B cell (primary cell): ENCODE results near the gene ADORA2A. TPM values are rescaled to one million over a fixed set of nuclear protein-coding genes. Genes with fewer than 3 reads are reported as not detected.

ENCODE experiments used
- ATAC-seq: fragments of 200-7000 bp; cut with Tn5 transposase; one replicate; pipeline ENCODE4 v1.10.0; 2021; ENCODE audit warnings: low read depth, mild to moderate bottlenecking, moderate number of reproducible peaks, moderate library complexity
- CTCF ChIA-PET: fragments of 350-600 bp; sonication (Branson Sonifier 250); formaldehyde crosslinking; loops from one replicate; lab custom pipeline; 2021; ENCODE audit warnings: antibody characterized with exemption, inconsistent platforms; lab: Charles Lee
- POLR2A ChIA-PET: fragments of 350-600 bp; sonication (Branson Sonifier 250); formaldehyde crosslinking; loops from one replicate; lab custom pipeline; 2021; ENCODE audit warnings: antibody characterized with exemption; lab: Charles Lee
- DNase-seq: peaks from one replicate; pipeline ENCODE4 v3.0.0; 2013
- H2AFZ ChIP-seq: 2 replicates; pipeline ENCODE4 v1.6.1; 2012; ENCODE audit warnings: mild to moderate bottlenecking, low read depth, low read length; ENCODE audit not compliant: insufficient read depth, poor library complexity, severe bottlenecking
- H3K27ac ChIP-seq, 2 donors: 1 replicate in 1 of 2; 2 replicates in 1 of 2; pipeline ENCODE4 v1.5.1; 2012 to 2013; ENCODE audit warnings: low read length in 2 of 2, mild to moderate bottlenecking in 2 of 2, moderate library complexity in 1 of 2
- H3K27me3 ChIP-seq, 4 experiments: fragments of 200-600 bp in 1 of 4; sonication (generic) in 1 of 4; replicated peaks in 1 of 4; 1 replicate in 2 of 4; 2 replicates in 2 of 4; pipeline versions ENCODE4 v1.6.1 to v1.7.0; 2013 to 2016; ENCODE audit warnings: low read length in 3 of 4, mild to moderate bottlenecking in 2 of 4, mixed read lengths in 1 of 4, moderate library complexity in 1 of 4; ENCODE audit not compliant: insufficient read depth in 4 of 4, control insufficient read depth in 3 of 4; ENCODE audit errors: control extremely low read depth in 1 of 4
- H3K36me3 ChIP-seq, 2 experiments: replicated peaks in 1 of 2; 1 replicate in 1 of 2; 2 replicates in 1 of 2; pipeline versions ENCODE4 v1.6.1 to v1.7.1; 2013; ENCODE audit warnings: low read length in 1 of 2; ENCODE audit not compliant: insufficient read depth in 2 of 2, control insufficient read depth in 1 of 2; ENCODE audit errors: control extremely low read depth in 1 of 2, extremely low read depth in 1 of 2
- H3K4me1 ChIP-seq, 2 donors: fragments of 200-600 bp in 1 of 2; sonication (generic) in 1 of 2; 1 replicate in 1 of 2; 2 replicates in 1 of 2; pipeline versions ENCODE4 v1.5.1 to v1.6.1; 2013 to 2017; ENCODE audit warnings: low read length in 2 of 2; ENCODE audit not compliant: control insufficient read depth in 2 of 2, insufficient read depth in 2 of 2
- H3K4me2 ChIP-seq: replicated peaks from 2 replicates; pipeline ENCODE3; 2012; ENCODE audit warnings: mild to moderate bottlenecking, low read depth, low read length; ENCODE audit not compliant: poor library complexity, severe bottlenecking
- H3K4me3 ChIP-seq, 5 experiments: fragments of 200-600 bp in 1 of 5; sonication (generic) in 1 of 5; 1 replicate in 3 of 5; 2 replicates in 2 of 5; pipeline versions ENCODE4 v1.5.1 to v1.7.0; 2011 to 2016; ENCODE audit warnings: low read length in 4 of 5, mild to moderate bottlenecking in 4 of 5, low read depth in 2 of 5, control low read depth in 1 of 5, moderate library complexity in 1 of 5; ENCODE audit not compliant: insufficient read depth in 1 of 5; ENCODE audit errors: control extremely low read depth in 1 of 5, extremely low read depth in 1 of 5
- H3K79me2 ChIP-seq: fragments of 200-600 bp; sonication (generic); one replicate; pipeline ENCODE4 v1.6.0; 2016; ENCODE audit warnings: low read length; ENCODE audit not compliant: control insufficient read depth, insufficient read depth
- H3K9ac ChIP-seq: fragments of 200-600 bp; sonication (generic); 2 replicates; pipeline ENCODE4 v1.6.1; 2017; ENCODE audit warnings: mild to moderate bottlenecking, low read length, moderate library complexity
- H3K9me3 ChIP-seq, 3 donors: one replicate each; pipeline versions ENCODE4 v1.6.1 to v1.7.1; 2013; ENCODE audit warnings: low read length in 2 of 3; ENCODE audit not compliant: control insufficient read depth in 2 of 3, insufficient read depth in 1 of 3; ENCODE audit errors: control extremely low read depth in 1 of 3
- H4K20me1 ChIP-seq: 2 replicates; pipeline ENCODE4 v1.6.0; 2012; ENCODE audit warnings: mild to moderate bottlenecking, low read length; ENCODE audit not compliant: insufficient read depth, control insufficient read depth, poor library complexity, severe bottlenecking
- H3K27ac Mint-ChIP-seq: one replicate; pipeline ENCODE4 v1.8.0; 2021; ENCODE audit warnings: mixed read lengths
- H3K27me3 Mint-ChIP-seq: one replicate; pipeline ENCODE4 v1.8.0; 2021; ENCODE audit warnings: mixed read lengths
- H3K4me1 Mint-ChIP-seq: one replicate; pipeline ENCODE4 v1.8.0; 2021; ENCODE audit warnings: mixed read lengths
- H3K4me3 Mint-ChIP-seq: one replicate; pipeline ENCODE4 v1.8.0; 2021; ENCODE audit warnings: mixed read lengths
- H3K9me3 Mint-ChIP-seq: one replicate; pipeline ENCODE4 v1.8.0; 2022; ENCODE audit warnings: mixed read lengths; ENCODE audit not compliant: insufficient read depth
- EZH2 ChIP-seq: IDR thresholded peaks from 2 replicates; pipeline ENCODE4 v1.6.1; 2012; ENCODE audit warnings: borderline replicate concordance, low read depth, mild to moderate bottlenecking, moderate library complexity, low read length; ENCODE audit not compliant: insufficient read depth, poor library complexity, severe bottlenecking
- WGBS: methylation state at CpG from one replicate; pipeline ENCODE4 v1.1.5; 2013; ENCODE audit warnings: missing lambda C conversion rate; ENCODE audit not compliant: insufficient coverage; 5-methylcytosine and 5-hydroxymethylcytosine counted together
- intact Hi-C: fragments of 100-400 bp; cut with micrococcal nuclease; formaldehyde crosslinking; loops from one replicate; pipeline ENCODE4 v1.10.0; 2022
- polyA plus RNA-seq: library from polyadenylated mRNA; depleted of rRNA; stranded (reverse); fragments of >200 nt; gene quantifications from 2 replicates; pipeline ENCODE4 v1.2.3, GENCODE V29; 2012
- total RNA-seq, 2 donors: library from RNA; stranded (reverse); fragments of 120-200 nt in 1 of 2; gene quantifications; 1 replicate in 1 of 2; 2 replicates in 1 of 2; pipeline versions ENCODE4 v1.2.3 to v1.2.4, GENCODE V29; 2013 to 2022
- TF ChIP-seq, protein P1 (sequence below): fragments of 200-600 bp; IDR thresholded peaks from one replicate; pipeline ENCODE4 v1.8.0; 2022; ENCODE audit warnings: antibody characterized with exemption, mild to moderate bottlenecking

The ADORA2A gene
- total and polyA plus RNA-seq, 2 donors (not counting 1 experiment from before 2014, with no cell fraction given) = 30.5 to 45.4 TPM

DNA sequence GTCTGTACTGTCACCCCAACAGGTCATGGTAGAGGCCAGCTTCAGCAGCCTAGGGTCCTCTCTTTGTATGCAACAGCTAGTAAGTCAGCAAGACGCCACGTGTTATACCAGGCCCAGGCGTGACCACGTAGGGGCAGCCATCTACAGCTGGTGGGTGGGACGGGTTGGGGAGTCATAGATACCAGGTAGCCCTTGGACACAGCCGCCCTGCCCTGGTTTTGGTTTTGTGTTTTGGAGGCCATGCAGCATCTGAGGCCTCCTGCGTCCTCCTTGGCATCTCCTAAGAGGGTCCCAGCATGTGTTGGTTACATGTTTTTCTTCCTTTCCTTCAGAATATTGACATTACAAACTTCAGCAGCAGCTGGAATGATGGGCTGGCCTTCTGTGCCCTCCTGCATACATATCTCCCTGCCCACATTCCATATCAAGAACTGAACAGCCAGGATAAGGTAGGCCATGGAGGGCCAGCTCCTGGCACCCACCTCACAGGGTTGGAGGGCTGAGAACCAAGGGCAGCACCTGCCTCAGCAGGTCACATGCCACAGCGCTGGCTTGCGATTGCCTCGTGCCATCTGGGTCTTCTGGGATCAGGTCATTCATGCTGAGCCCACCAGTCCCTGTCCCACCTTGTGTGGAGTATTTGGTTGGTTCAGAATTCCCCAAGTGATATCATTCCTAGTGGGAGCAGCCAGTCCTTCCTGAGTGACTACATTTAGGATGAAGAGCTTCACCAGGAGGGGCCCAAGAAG is 16.0 kb upstream of the ADORA2A start:
- CTCF ChIA-PET = interaction anchor here (1.5 kb wide), 1 partner anchor 10 kb away, joined by 3 read pairs; no protein-coding TSS in a partner anchor

DNA sequence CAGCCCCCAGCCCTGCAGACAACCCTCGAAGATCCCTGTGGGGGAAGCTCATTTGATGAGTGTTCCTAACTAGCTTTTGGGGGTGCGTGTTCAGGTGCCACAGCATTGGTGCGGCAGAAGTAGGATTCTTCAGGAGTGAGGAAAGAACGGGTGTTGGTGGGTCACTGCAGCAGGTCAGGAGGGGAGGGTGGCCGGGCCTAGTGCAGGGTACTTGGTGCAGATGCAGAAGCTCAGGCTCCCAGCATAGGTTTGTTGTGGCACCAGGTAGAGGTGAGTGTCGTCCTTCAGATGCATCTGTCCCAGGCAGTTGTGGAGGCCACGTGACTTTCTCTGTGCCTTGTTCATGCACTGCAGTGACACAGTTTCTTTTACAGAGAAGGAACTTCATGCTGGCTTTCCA is 15.1 kb upstream of the ADORA2A start:
- no peak overlapping the region for H3K27ac ChIP-seq
- 90% methylated on average over 7 of the region's 7 CpGs for WGBS
- Mint-ChIP-seq H3K4me1 (peaks cover under 1% of the 10 kb centered on the region), H3K27ac (no peak overlapping the region), H3K27me3 (no peaks in the 10 kb centered on the region), H3K4me3 (no peak overlapping the region), H3K9me3 (no peaks in the 10 kb centered on the region)
- ATAC-seq (no peak), DNase-seq (no peak)
- TF ChIP-seq EZH2 = no peak
- TF ChIP-seq, protein P1, sequence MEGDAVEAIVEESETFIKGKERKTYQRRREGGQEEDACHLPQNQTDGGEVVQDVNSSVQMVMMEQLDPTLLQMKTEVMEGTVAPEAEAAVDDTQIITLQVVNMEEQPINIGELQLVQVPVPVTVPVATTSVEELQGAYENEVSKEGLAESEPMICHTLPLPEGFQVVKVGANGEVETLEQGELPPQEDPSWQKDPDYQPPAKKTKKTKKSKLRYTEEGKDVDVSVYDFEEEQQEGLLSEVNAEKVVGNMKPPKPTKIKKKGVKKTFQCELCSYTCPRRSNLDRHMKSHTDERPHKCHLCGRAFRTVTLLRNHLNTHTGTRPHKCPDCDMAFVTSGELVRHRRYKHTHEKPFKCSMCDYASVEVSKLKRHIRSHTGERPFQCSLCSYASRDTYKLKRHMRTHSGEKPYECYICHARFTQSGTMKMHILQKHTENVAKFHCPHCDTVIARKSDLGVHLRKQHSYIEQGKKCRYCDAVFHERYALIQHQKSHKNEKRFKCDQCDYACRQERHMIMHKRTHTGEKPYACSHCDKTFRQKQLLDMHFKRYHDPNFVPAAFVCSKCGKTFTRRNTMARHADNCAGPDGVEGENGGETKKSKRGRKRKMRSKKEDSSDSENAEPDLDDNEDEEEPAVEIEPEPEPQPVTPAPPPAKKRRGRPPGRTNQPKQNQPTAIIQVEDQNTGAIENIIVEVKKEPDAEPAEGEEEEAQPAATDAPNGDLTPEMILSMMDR = no peak
- no peak overlapping the region for H3K4me3 ChIP-seq
- ChIA-PET CTCF (interaction anchor here (1.3 to 1.5 kb wide), 2 partner anchors 10 to 11 kb away, joined by 3 read pairs; no protein-coding TSS in a partner anchor), POLR2A (no interaction called here)
- no peak overlapping the region for H3K9ac ChIP-seq
- H3K9me3 ChIP-seq = no peaks in the 10 kb centered on the region
- no peak overlapping the region for H2AFZ ChIP-seq
- H3K79me2 ChIP-seq = no peaks in the 10 kb centered on the region
- H4K20me1 ChIP-seq = no peaks in the 10 kb centered on the region
- no peaks in the 10 kb centered on the region for H3K4me1 ChIP-seq
- no peaks in the 10 kb centered on the region for H3K27me3 ChIP-seq
- no peak overlapping the region for H3K4me2 ChIP-seq
- peaks cover 3 to 47% of the 10 kb centered on the region in 2 experiments for H3K36me3 ChIP-seq
- intact Hi-C loops = no loop called here

More for the DNA sequence above, 16.0 kb upstream of the ADORA2A start:
- no peaks in the 10 kb centered on the region for H3K9me3 ChIP-seq
- no peak overlapping the region for H3K27ac Mint-ChIP-seq
- H3K9ac ChIP-seq = no peak overlapping the region
- DNase-seq (no peak), ATAC-seq (no peak)
- H4K20me1 ChIP-seq = no peaks in the 10 kb centered on the region
- H3K36me3 ChIP-seq = peaks cover 3 to 53% of the 10 kb centered on the region in 2 experiments
- no peak overlapping the region for H3K27ac ChIP-seq
- H3K4me2 ChIP-seq = no peak overlapping the region
- no peaks in the 10 kb centered on the region for H3K27me3 ChIP-seq
- H3K4me1 ChIP-seq = no peaks in the 10 kb centered on the region
- peaks cover 3% of the 10 kb centered on the region for H3K79me2 ChIP-seq
- no peak overlapping the region for H2AFZ ChIP-seq
- no peaks in the 10 kb centered on the region for H3K9me3 Mint-ChIP-seq
- H3K27me3 Mint-ChIP-seq = no peaks in the 10 kb centered on the region
- no peak overlapping the region for H3K4me3 ChIP-seq
- intact Hi-C loops = no loop called here
- 100% methylated on average over 7 of the region's 10 CpGs for WGBS
- peaks cover under 1% of the 10 kb centered on the region for H3K4me1 Mint-ChIP-seq
- no peak for TF ChIP-seq EZH2
- TF ChIP-seq, protein P1 = no peak
- H3K4me3 Mint-ChIP-seq = no peak overlapping the region
- POLR2A ChIA-PET = no interaction called here
